Lower leg skin (tissue), 4 donors: Measurements from ENCODE around the gene TACSTD2. TPM values are rescaled to one million over a fixed set of nuclear protein-coding genes. Genes with fewer than 3 reads are reported as not detected.
"Not testable (repeated sequence)": the region's sequence is repeated elsewhere in the genome, so short reads cannot be mapped to it uniquely, and the experiment has no call there.

Source experiments
- DNase-seq, 2 donors: peaks; one replicate each; pipeline ENCODE4 v3.0.0-alpha.2; 2019; ENCODE audit warnings: low spot score in 2 of 2
- H3K4me3 ChIP-seq: fragments of 200-600 bp; sonication (generic); 2 replicates; pipeline ENCODE4 v1.5.1; 2017; ENCODE audit warnings: mild to moderate bottlenecking, low read depth; ENCODE audit not compliant: poor library complexity, severe bottlenecking
- CTCF ChIP-seq, 3 donors: fragments of 450-650 bp; IDR thresholded peaks; one replicate each; pipeline ENCODE4 v1.5.1; 2016; ENCODE audit warnings: antibody characterized with exemption in 3 of 3, mild to moderate bottlenecking in 3 of 3, moderate library complexity in 2 of 3
- POLR2A ChIP-seq, 2 donors: fragments of 450-650 bp; IDR thresholded peaks; one replicate each; pipeline ENCODE4 v1.6.1; 2016 to 2017; ENCODE audit warnings: antibody characterized with exemption in 2 of 2, mild to moderate bottlenecking in 1 of 2, moderate library complexity in 1 of 2
- WGBS, 2 donors: methylation state at CpG; one replicate each; pipeline ENCODE4 v1.1.5; 2018; 5-methylcytosine and 5-hydroxymethylcytosine counted together
- intact Hi-C: fragments of 100-400 bp; cut with DNase I; formaldehyde crosslinking; loops from one replicate; pipeline ENCODE4 v1.15.0; 2023; ENCODE audit warnings: low total_unique reads
- total RNA-seq, 4 donors: library from RNA; depleted of rRNA; stranded (reverse); fragments of >200 nt; gene quantifications; one replicate each; pipeline ENCODE4 v1.1.0, GENCODE V29; 2016

The TACSTD2 gene
- total RNA-seq, 4 donors from 2014 or later: 672 to 1,075 (median 946) TPM

- TF ChIP-seq POLR2A (IDR thresholded peaks at IDR 0.05): no peak
- no peak for TF ChIP-seq CTCF (IDR thresholded peaks at IDR 0.05)
- no peak for DNase-seq
- intact Hi-C loops: no loop called here
- H3K4me3 ChIP-seq: no peak overlapping the region
Observed at GRCh38 chr1:58608297-58608696, 31.2 kb upstream of the TACSTD2 start.

- 83 to 89% methylated on average over 3 of the region's 3 CpGs for WGBS, 2 donors
- no peak for DNase-seq
- no peak overlapping the region for H3K4me3 ChIP-seq
- no peak for TF ChIP-seq CTCF (IDR thresholded peaks at IDR 0.05)
- no peak for TF ChIP-seq POLR2A (IDR thresholded peaks at IDR 0.05)
- intact Hi-C loops: no loop called here
Observed at GRCh38 chr1:58607391-58607790, 30.3 kb upstream of the TACSTD2 start.

GRCh38 chr1:58601921-58602320 lies 24.9 kb upstream of the TACSTD2 start:
- DNase-seq, H3K4me3 ChIP-seq, intact Hi-C loops: not testable (repeated sequence)
- 86 to 96% methylated on average over 1 of the region's 1 CpG for WGBS, 2 donors

- DNase-seq: no peak
- TF ChIP-seq CTCF (IDR thresholded peaks at IDR 0.05): no peak
- TF ChIP-seq POLR2A (IDR thresholded peaks at IDR 0.05): no peak
- no peak overlapping the region for H3K4me3 ChIP-seq
- intact Hi-C loops: no loop called here
- WGBS, 2 donors: 60% methylated on average over 6 of the region's 6 CpGs
Observed at GRCh38 chr1:58597996-58598395, 20.9 kb upstream of the TACSTD2 start.

- H3K4me3 ChIP-seq: no peak overlapping the region
- 60 to 64% methylated on average over 8 to 9 of the region's 9 CpGs for WGBS, 2 donors
- intact Hi-C loops: no loop called here
- no peak for DNase-seq
- TF ChIP-seq CTCF (IDR thresholded peaks at IDR 0.05): no peak
- TF ChIP-seq POLR2A (IDR thresholded peaks at IDR 0.05): no peak
Observed at GRCh38 chr1:58597076-58597475, 20.0 kb upstream of the TACSTD2 start.

- 26 to 27% methylated on average over 3 to 4 of the region's 4 CpGs for WGBS, 2 donors
- intact Hi-C loops: no loop called here
- TF ChIP-seq CTCF (IDR thresholded peaks at IDR 0.05): no peak
- no peak for TF ChIP-seq POLR2A (IDR thresholded peaks at IDR 0.05)
- no peak for DNase-seq
- H3K4me3 ChIP-seq: no peak overlapping the region
Observed at GRCh38 chr1:58596631-58597052, 19.6 kb upstream of the TACSTD2 start.
